Left hindlimb (tissue), 1 donor: ENCODE measurements around the gene CATSPER4.

Experiments
- DNase-seq: peaks from one replicate; pipeline ENCODE4 v3.0.0-alpha.2; 2018

The CATSPER4 gene

DNA sequence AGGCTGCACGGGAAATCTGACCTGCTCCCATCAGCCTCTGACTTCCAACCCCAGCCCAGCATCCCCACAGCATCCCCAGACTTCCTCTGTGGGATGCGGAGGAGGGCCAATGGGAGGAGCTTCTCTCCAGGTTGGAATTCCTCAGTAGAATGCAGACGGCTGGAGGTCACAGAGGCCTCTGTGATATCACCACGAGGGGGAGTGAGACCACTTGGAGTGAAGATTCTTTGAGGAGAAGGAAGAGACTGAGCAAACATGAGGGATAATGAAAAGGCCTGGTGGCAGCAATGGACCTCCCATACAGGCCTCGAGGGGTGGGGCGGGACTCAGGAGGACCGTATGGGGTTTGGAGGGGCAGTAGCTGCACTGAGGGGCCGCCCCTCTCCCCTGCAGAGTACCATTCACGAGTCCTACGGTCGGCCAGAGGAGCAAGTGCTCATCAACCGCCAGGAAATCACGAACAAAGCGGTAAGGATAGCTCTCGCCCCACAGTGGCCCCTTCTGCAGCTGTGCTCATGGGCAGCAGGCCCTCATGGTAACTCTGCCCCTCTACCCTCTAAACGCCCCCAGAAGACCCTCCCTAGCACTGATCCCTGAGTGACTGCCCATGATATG is at the start of gene CATSPER4:
TSS of gene CATSPER4 (plus strand) at position 230 of the 615 bp plus-strand sequence. CDS start at position 256, 26 bp downstream.
- no peak for DNase-seq

DNA sequence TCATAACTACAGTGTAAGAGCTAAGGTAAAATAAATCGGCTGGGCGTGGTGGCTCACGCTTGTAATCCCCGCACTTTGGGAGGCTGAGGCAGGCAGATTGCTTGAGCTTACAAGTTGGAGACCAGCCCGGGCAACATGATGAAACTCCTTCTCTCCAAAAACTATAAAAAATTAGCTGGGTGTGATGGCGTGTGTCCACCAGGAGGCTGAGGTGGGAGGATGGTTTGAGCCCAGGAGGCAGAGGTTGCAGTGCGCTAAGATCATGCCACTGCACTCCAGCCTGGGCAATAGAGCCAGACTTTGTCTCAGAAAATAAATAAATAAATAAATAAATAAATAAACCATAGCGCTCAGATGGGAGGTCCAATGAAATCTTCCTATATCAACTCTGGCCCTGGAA is 48.2 kb upstream of the CATSPER4 start:
- no peak for DNase-seq

DNA sequence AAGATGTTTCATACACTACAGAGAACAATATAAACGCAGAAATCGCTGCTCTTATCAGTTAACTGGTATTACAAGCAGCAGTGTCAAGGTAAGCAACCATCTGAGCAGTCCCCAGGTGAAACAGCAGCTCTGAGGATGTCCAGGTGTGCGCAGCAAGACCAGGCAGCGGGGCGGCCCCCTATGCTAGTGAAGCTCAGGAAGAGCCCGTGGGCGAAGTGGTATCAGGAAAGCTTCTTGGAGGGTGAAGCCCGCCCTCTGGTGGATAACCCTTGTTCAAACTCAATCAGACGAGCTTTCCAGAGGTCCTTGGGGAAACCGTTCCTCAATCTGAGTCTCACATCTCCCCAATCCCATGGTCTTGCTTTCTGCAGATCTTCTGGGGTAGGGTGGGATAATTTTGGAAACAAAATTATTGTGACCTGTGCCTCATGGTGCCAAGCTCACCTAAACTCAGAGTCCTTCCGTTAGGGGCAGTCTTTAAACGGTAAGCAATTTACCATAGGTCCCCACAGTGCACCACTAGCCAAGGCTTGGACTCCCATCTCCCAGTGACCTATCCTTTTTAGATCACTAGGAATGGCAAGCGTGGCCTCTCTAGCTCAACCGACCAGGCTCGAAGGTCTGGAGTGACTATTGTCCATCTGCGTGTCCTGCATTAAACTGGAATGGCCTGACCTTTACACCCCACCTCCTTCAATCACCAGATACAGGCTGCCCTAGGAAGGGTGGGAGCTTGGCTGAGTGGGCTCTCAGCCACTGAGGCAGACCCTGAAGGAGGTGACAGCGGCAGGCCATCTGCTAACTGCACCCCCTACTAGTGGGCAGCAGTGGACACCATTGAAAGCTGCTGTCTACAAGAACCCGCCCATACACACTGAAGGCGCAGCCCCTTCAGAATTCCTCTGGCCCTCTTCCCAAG is 45.1 kb upstream of the CATSPER4 start:
- DNase-seq: peak; percentile 77

DNA sequence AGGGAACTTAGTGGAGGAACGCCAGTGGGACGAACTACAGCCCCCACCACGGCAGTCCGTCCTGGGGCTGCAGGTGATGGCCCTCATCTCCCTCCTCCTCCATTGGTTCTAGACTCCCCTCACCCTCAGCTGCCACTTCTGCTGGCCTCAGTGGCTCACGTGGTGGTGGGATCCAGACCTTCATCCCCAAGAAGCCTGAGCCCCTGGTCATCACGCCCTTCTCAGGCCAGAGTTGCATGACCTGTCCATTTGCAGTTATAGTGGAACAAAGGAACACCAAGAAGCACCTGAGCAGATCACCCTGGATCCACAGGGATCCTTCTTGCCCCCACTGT is 44.5 kb upstream of the CATSPER4 start:
- no peak for DNase-seq

DNA sequence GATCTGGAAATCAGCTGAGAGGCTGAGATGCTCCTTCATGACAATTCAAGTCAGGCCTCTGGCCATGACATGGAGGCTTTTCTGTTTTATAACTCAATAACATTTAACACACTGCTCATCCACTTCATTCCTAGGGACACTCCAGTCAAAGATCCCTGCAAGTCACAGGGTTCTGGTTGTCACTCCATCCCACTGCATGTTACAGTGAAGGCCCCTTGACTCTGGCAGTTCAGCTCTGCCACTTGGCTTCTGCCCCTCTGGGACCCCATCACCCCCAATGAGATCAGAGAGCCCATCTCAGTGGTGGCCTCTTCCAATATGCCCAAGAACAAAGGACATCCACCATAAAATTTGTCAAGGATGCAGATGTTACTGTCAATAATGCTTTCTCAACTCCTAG is 41.5 kb upstream of the CATSPER4 start:
- DNase-seq: no peak

DNA sequence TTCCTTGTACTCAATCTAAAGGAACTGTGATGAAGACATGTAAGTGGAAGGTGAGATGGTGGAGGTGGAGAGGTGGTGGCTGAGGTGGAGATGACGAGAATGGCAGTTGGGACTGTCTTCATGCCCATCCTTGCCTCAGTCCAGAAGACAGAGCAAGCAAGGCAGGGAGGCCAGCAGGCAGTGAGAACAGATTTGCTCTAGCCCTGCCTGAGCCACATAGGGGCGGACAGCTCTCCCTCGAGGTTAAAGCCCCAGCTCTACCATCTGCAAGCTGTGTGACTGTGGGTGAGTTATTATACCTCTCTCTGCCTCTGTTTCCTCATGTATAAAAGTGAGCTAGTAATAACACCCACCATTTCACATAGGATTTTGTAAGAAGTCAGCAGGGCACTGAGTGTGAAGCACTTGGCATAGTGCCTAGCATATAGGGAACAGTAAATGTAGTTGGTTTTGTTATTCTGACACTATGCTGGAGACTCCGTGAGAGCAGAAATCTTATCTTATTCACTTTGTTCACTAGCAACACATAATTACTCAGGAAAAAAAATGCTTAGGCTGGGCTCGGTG is 36.4 kb upstream of the CATSPER4 start:
- no peak for DNase-seq

DNA sequence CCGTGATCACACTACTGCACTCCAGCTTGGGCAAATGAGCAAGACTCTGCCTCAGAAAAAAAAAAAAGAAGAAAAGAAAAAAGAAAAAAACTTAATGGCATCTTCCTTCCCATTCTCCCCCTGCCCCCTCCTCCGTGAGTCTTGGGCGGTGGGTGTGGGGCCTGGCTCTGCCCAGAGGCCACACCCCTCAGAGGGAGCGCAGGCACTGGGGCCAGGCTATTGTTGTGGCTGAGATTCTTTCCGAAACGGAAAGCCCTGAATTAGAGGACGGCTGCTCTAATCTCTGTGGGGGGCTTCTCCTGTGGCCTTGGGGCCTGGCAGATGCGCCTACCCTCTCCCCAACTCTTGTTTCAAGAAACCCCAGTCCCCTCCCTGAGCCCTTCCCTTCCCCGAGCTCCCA is 35.7 kb upstream of the CATSPER4 start:
- no peak for DNase-seq

DNA sequence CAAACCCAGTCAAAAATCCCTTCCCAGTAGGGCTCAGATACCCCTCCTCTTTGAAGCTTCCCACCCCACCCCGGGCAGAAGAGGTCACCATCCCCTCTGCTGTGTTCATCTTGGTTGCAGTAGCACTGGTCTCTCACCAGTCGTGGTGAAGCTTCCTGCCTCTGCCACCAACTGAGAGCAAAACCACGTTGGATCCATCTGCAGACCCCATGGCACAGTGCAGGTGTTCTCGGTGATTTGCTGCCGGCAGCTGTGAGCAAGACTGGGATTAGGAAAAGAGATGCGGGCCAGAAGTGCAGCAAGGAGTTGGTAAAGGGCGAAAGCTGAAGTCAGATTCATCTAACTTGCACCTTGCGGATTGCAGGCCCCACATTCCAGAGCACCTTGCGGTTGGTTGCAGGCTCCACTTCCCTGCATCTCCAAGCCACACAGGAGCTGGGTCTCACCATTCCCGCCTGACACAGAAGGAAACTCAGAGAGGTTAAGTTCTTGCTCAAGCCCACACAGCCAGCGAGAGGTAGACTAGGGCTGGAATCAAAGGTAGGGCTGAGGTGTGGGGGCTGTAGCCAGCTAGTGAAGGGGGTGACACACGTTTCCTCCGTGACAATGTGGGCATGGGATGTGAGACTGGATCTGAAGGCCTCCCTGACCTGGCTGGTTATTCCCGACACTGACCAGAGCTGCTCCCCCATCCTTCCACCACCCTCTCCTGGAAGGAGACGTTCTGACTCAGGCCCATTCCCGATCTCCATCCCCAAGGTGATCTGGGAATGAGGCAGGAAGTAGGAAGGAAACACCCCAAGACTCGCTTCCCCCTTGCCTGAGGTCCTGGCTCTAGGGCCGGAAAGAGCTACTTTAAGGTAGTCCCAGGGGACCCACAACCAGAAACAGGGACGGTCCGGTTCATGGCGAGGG is 34.8 kb upstream of the CATSPER4 start:
- no peak for DNase-seq

DNA sequence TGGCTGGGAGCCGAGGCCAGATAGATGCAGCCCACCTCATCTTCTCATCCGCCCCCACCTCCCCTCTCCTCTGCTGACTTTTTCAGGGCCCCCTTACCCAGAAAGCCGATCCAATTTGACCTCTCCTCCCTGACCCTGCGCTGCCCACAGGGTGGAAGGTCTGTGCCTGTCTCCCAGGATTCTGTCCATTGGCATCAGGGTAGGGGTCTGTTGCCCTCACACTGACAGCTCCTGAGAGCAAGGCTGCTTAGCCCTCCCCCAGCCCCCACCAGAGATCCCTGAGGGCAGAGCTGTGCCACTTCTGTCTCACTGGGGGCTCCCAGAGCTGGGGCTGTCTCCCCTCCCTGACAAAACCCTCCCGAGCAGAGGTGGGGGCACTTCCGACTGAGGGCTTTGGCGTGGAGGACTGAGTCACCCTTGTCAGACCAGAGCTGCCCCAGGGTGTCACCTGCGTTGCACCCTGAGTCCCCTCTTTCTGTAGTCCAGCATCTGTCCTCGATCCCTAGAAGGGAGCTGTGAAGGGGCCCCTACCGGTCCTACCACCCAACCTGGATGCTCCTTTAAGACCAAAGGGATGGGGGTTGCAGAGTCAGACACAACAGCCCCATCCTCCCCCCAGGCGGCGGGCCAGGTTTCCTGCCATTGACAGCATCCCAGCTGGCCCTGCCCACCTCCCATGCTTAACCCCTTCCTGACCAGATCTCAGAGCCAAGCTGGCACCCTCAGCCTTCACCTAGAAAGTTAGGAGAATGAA is 33.9 kb upstream of the CATSPER4 start:
- DNase-seq: no peak

DNA sequence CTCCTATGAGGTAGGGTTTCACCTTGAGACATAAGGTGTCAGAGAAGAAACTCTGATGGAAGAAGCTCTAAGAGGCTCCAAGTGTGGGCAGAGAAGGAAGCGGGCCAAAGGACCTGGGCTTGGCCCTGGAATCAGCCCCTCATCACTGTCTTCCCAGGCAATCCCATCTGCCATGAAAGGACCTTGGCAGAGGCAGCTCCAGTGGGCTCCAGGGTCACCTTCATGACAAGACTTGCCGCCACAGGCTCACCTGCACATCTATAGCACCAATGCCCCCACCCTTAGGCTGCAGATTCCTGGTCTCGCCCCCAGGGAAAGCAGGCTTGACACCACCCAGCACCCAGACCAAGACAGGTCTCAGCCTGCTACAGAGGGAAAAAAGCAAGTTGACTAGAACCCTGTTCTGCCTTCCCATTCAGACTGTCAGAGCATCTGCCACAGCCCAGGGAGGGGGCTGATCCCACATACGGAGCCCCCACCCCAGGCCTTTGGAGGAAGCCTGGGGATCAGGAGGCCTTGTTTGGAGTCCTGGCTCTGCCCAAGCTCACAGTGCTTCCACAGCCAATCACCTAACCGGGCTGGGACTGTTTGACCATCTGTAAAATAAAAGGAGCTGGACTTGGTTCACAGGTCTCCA is 32.0 kb upstream of the CATSPER4 start:
- DNase-seq: no peak

DNA sequence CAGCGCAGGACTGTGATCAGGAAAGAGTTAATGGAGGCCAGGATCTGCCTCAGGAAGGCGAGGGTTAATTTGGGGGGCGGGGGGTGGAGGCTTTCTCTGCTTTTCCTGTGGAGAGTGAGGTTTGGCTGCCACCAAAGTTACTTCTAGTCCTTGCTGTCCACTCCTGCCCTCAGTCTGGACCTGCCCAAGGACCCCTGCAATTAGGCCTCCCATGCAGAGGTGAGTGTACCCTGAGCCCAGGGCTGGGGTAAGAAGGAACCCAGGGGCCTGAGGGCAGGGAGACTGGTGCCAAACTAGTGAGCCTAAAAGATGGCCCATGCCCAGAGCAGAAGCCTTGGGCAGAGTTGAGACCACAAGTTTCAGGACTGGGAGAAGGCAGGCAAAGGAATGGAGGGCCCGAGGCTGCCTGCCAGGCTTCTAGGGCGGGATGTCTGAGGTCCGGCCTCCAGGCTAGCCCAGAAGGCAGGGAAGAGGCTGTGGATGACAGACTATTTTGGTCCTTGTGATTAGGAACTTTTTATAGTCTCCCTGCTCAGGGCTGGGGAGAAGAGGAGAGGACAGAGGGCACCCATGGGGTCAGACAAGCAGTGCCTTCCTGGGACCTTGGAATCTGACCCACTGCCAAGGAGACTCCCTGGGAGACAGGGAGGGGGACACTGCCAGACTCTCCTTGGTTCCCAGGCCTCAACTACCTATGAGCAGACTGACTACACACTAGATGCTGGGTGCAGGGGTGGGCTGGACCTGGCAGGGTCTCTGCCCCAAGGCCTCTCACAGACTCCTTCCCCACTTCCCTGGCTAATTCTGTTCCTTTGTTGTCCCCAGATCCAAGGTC is 31.3 kb upstream of the CATSPER4 start, which contains the start of gene FAM110D:
TSS of gene FAM110D (plus strand) at position 172 of the 835 bp plus-strand sequence. CDS start 2,213 bp downstream, outside the sequence.
- no peak for DNase-seq

DNA sequence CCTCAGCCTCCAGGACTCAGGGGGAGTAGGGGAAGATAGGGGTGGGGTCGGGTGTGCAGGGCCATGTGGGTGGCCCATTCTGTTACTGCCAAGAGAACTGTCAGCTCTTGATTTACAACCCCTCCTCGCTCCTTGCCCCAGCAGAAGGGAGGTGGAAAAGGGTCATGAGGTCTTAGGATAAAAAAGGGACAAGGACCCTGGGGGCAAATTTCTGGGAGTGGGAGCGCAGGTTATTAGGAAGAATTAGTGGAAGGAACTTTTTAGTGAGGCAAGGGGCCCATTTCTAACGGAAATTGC is 30.7 kb upstream of the CATSPER4 start:
- no peak for DNase-seq

DNA sequence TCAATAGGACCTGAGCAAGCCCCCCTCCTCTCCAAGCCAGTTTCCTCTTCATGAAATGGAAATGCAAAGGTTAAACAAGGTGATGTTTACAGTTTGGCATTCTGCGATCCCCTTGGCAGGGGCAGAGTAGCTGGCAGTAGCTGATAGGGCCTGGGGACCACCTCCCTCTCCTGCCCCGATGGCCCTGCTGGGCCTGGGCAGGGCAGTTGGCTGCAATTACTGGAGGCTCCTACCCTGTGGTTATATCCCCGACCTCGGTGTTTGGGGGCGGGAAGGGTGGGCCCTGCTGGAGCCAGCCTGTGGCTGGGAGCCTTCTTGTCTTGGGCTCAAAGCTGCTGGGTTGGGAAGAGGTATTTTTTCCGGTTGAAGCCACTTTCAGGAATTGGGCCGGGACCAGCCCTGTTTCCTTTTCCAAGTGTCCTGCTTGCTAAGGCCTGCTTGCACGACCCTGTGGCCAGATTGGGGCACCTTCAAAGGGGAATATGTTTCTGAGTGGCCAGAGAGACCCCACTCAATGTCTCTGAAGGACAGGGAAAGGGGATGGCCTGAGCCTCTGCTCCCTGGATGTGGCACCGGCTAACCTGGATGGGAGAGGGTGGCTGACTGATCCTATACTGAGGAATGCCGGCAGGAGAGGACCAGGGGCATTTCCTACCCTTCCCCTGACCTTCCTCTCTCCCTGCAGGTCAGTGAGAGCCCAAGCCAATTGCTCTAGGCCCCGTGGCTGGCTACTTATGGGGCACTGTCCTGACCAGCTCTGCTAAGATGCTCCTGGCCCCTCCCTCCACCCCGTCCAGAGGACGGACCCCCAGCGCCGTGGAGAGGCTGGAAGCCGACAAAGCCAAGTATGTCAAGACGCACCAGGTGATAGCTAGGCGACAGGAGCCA is 29.6 kb upstream of the CATSPER4 start:
- DNase-seq: no peak

DNA sequence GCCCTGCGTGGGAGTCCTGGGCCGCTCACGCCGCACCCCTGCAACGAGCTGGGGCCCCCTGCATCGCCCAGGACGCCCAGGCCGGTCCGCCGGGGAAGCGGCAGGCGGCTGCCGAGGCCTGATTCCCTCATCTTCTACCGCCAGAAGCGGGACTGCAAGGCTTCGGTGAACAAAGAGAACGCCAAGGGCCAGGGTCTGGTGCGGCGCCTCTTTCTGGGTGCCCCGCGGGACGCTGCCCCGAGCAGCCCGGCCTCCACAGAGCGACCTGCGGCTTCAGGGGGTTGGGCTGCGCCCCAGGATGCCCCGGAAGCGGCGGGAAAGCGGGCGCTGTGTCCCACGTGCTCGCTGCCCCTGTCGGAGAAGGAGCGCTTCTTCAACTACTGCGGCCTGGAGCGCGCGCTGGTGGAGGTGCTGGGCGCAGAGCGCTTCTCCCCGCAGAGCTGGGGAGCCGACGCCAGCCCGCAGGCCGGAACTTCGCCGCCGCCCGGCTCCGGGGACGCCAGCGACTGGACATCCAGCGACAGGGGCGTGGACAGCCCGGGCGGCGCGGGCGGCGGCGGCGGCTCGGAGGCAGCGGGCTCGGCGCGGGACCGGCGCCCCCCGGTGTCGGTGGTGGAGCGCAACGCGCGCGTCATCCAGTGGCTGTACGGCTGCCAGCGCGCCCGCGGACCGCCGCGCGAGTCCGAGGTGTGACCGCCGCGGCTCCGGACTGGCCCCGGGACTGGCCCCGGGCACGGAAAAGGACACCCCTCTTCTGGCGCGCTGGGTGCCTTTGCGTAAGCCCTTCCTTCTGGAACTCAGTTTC is 28.8 kb upstream of the CATSPER4 start:
- DNase-seq: peak; percentile 69

DNA sequence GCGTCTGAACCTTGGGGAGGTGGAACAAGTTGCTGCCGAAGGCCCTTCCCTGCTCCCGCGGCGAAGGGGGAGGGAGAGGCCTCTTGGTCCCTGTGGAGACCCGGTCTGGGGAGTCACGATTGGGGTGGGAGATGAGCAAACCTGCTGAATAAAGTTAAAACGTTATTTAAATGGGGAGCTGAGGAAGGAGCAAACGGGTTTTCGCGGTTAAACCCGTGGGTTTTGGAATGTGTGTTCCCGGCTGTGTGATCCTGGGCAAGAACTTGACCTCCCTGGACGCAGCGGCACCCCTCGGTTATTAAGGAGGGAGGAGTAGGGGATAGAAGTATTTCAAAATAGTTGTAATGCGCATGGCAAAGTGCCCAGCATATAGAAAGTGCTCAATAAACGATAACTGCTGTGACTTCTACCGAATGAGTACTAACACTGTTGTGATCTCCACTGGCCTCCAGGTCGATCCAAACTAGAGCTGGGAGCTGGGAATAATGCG is 28.1 kb upstream of the CATSPER4 start:
- DNase-seq: no peak

DNA sequence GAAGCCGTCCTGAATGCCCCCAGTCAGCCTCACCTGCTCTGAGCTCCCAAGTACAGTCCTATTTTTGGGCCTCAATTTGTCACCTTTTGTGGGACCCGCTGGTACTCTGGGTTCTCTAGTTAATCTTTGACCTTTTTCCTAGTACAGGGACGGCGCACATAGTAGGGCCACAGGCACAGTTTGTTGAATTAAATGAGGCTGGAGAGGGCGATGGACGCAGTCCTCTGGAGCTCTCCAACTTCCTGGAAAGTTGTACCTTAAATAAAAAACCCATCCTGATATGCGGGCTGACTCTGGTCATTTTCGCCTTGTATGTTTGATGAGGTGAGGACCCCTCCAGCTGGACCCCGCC is 26.7 kb upstream of the CATSPER4 start:
- no peak for DNase-seq

DNA sequence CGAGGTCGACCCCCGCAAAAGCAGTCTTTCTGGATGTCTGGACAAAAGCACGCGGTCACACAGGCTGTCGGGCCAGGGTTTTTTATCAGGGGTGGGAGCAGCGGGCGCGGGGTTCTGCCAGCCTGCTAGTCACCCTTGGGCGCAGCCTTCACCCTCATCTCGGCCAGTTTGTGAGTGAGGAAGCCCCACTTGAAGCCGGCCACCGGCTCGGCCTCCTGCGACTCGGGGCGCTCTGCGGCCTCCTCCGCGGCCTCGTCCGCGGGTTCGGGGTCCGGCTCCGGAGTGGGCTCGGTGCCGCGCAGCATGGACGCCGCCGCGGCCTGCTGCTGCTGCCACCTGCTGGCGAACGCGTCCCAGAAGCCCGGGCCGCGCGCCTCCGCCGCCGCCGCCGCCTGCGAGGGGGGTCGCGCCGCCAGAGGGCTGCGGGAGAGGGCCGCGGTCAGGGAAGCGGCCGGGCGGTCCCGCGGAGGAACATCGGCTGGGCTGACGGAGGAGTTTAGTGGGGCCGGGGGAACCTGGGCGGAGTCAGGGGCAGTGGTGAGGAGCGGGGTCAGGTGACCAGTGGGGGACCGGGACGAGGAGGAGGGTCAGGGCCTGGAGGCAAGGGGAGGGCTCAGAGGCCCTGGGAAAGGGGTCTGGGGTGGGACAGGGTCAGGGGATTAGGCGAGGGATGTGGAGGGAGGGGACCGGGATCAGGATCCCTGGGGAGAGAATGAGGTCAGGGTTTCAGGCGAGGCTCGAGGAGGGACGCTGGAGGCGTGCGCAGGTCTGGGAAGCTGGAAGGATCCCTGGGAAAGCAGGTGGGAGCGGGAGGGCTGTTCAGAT is 26.2 kb upstream of the CATSPER4 start:
- no peak for DNase-seq
